Caco-2 (cell line): ENCODE data around the gene AGMAT. TPM values are rescaled to one million over a fixed set of nuclear protein-coding genes. Genes with fewer than 3 reads are reported as not detected.
"Not testable (repeated sequence)": the region's sequence is repeated elsewhere in the genome, so short reads cannot be mapped to it uniquely, and the experiment has no call there.

Experiments used
- BruUV-seq: library from RNA; stranded (reverse); fragments of 400-500 nt; replicated peaks from 2 replicates; lab custom pipeline; 2021; lab: Mats Ljungman, UMichigan
- CTCF ChIA-PET: fragments of 300-600 bp; sonication (Branson Sonifier 250); formaldehyde crosslinking; loops from one replicate; lab custom pipeline; 2022; ENCODE audit warnings: antibody characterized with exemption; lab: Charles Lee
- POLR2A ChIA-PET: fragments of 300-600 bp; sonication (Branson Sonifier 250); formaldehyde crosslinking; loops from one replicate; lab custom pipeline; 2022; ENCODE audit warnings: antibody characterized with exemption; lab: Charles Lee
- DNase-seq, 2 experiments: peaks; one replicate each; pipeline versions ENCODE4 v3.0.0 to v3.0.0-alpha.2; 2020 to 2022
- H3K27me3 ChIP-seq: replicated peaks from 2 replicates; pipeline ENCODE4 v1.6.0; 2011; ENCODE audit warnings: low read length; ENCODE audit not compliant: control insufficient read depth, insufficient read depth
- H3K36me3 ChIP-seq: 2 replicates; pipeline ENCODE4 v1.5.1; 2011; ENCODE audit warnings: low read length; ENCODE audit not compliant: control insufficient read depth, insufficient read depth
- H3K4me1 ChIP-seq: fragments of 250-450 bp; sonication (Bioruptor Pico); 2 replicates; pipeline ENCODE4 v1.5.1; 2020; ENCODE audit warnings: mild to moderate bottlenecking
- H3K4me3 ChIP-seq: 2 replicates; pipeline ENCODE4 v1.5.1; 2011; ENCODE audit warnings: low read depth, mild to moderate bottlenecking, control low read depth, low read length
- H3K9me3 ChIP-seq: fragments of 250-450 bp; sonication (Bioruptor Pico); 2 replicates; pipeline ENCODE4 v1.5.1; 2020; ENCODE audit warnings: mild to moderate bottlenecking, moderate library complexity
- H3K27ac Mint-ChIP-seq: one replicate; pipeline ENCODE4 v1.8.0; 2022; ENCODE audit warnings: mixed read lengths; ENCODE audit not compliant: unreplicated experiment
- H3K27me3 Mint-ChIP-seq: one replicate; pipeline ENCODE4 v1.8.0; 2022; ENCODE audit warnings: mixed read lengths; ENCODE audit not compliant: insufficient read depth, unreplicated experiment
- H3K36me3 Mint-ChIP-seq: one replicate; pipeline ENCODE4 v1.8.0; 2022; ENCODE audit warnings: mild to moderate bottlenecking, mixed read lengths; ENCODE audit not compliant: insufficient read depth, unreplicated experiment
- H3K4me1 Mint-ChIP-seq: one replicate; pipeline ENCODE4 v1.8.0; 2022; ENCODE audit warnings: low read depth, mixed read lengths; ENCODE audit not compliant: unreplicated experiment
- H3K4me3 Mint-ChIP-seq: one replicate; pipeline ENCODE4 v1.8.0; 2022; ENCODE audit warnings: mild to moderate bottlenecking, moderate library complexity, mixed read lengths; ENCODE audit not compliant: unreplicated experiment
- H3K9me3 Mint-ChIP-seq: one replicate; pipeline ENCODE4 v1.8.0; 2022; ENCODE audit warnings: mixed read lengths; ENCODE audit not compliant: unreplicated experiment
- intact Hi-C: fragments of 100-400 bp; cut with micrococcal nuclease; formaldehyde crosslinking; loops from one replicate; pipeline ENCODE4 v1.10.0; 2022; ENCODE audit not compliant: unreplicated experiment
- total RNA-seq: library from RNA; stranded (reverse); gene quantifications from 2 replicates; pipeline ENCODE4 v1.2.3, GENCODE V29; 2022
- TF ChIP-seq, protein P1 (sequence below), 2 experiments: fragments of 200-600 bp in 1 of 2; IDR thresholded peaks; 1 replicate in 1 of 2; 2 replicates in 1 of 2; pipeline versions ENCODE4 v1.5.1 to v1.8.0; 2011 to 2022; ENCODE audit warnings: antibody characterized with exemption in 1 of 2, control low read depth in 1 of 2, inconsistent platforms in 1 of 2, low read depth in 1 of 2, low read length in 1 of 2, mild to moderate bottlenecking in 1 of 2, moderate library complexity in 1 of 2; ENCODE audit not compliant: insufficient read depth in 1 of 2, severe bottlenecking in 1 of 2, unreplicated experiment in 1 of 2

AGMAT gene
- total RNA-seq, 1 experiment from 2014 or later = 48.3 TPM

DNA sequence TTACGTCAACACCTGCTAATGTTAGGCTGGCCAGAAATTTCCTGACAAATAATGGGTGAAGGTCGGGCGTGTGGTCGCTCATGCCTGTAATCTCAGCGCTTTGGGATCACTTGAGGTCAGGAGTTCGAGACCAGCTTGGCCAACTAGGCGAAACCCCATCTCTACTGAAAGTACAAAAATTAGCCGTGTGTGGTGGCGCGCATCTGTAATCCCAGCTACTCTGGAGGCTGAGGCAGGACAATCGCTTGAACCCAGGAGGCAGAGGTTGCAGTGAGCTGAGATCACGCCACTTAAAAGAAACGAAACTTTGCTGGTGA lies 19.1 kb upstream of the AGMAT start:
- H3K4me1 Mint-ChIP-seq, H3K27me3 ChIP-seq, DNase-seq, H3K9me3 Mint-ChIP-seq, H3K9me3 ChIP-seq, H3K4me1 ChIP-seq, H3K27me3 Mint-ChIP-seq, H3K36me3 ChIP-seq: not testable (repeated sequence)
- ChIA-PET CTCF (interaction anchor here (0.5 to 1.7 kb wide), 3 partner anchors 15 to 760 kb away, joined by 3 to 4 read pairs (median 4); no protein-coding TSS in a partner anchor), POLR2A (interaction anchor here (0.6 to 2.0 kb wide), 3 partner anchors 15 to 629 kb away, joined by 3 to 8 read pairs (median 5); partner anchors contain the start of gene DNAJC16)
- TSS peak; percentile 90 for BruUV-seq
- Mint-ChIP-seq H3K27ac (peak overlapping the region; percentile 96), H3K4me3 (peak overlapping the region; percentile 78), H3K36me3 (peaks cover 18% of the 10 kb centered on the region)
- intact Hi-C loops = loop anchor here (1.0 kb wide), 1 partner anchor 14 kb away; no protein-coding TSS in a partner anchor
- H3K4me3 ChIP-seq = peak overlapping the region; percentile 35

DNA sequence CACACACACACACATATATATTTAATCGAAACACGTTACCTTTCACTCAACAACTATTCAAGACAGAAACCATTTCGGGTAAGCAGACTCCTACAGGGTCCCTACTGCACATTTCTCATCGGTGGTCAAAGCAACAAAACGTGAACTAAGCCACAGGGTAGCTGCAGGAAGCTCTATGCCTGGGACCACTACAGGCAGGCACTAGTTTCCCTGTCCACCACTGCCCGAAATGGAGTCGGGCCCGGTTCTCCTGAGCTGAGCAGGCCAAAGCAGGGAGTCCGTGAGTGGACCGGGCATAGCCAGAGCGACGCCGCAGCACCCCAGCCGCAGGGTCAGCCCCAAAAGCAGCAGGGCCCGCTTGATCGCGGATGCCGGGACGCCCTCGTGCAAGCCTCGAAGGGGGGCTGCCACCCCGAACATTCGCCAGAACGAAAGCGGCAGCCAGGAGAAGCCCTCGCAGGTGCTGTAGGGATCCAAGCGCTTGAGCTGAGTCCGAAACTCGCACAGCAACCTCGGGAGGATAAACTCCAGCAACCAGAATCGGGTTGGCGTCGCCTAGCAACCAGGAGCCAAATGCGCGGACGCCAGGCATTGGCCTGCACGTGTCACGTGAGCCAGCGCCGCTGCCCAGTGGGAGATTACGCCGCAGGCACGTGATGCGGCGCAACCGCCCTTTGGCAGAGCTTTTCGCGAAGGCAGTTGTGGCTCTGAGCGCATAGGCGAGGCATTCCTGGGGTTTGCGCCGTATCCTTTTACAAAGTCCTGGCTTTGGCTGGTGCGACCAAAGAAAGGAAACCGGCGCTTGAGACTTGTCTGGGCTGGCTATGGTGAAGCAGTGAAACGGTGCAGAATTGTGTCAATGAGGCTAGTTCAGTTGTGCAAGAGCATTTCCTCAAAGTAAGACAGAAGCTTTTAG lies 18.5 kb upstream of the AGMAT start:
- no peaks in the 10 kb centered on the region for H3K4me1 Mint-ChIP-seq
- H3K27me3 Mint-ChIP-seq = no peaks in the 10 kb centered on the region
- peak overlapping the region; percentile 96 for H3K27ac Mint-ChIP-seq
- no peaks in the 10 kb centered on the region for H3K27me3 ChIP-seq
- H3K9me3 Mint-ChIP-seq = no peaks in the 10 kb centered on the region
- DNase-seq = peak; percentile 95
- H3K4me1 ChIP-seq = peaks cover 4% of the 10 kb centered on the region; the same call in 1 of the 2 replicates
- POLR2A ChIA-PET = interaction anchor here (0.6 to 2.0 kb wide), 10 partner anchors 9 to 628 kb away, joined by 3 to 11 read pairs (median 6); partner anchors contain the start of gene DNAJC16
- H3K9me3 ChIP-seq = no peaks in the 10 kb centered on the region
- H3K36me3 ChIP-seq = no peaks in the 10 kb centered on the region
- TF ChIP-seq, protein P1, sequence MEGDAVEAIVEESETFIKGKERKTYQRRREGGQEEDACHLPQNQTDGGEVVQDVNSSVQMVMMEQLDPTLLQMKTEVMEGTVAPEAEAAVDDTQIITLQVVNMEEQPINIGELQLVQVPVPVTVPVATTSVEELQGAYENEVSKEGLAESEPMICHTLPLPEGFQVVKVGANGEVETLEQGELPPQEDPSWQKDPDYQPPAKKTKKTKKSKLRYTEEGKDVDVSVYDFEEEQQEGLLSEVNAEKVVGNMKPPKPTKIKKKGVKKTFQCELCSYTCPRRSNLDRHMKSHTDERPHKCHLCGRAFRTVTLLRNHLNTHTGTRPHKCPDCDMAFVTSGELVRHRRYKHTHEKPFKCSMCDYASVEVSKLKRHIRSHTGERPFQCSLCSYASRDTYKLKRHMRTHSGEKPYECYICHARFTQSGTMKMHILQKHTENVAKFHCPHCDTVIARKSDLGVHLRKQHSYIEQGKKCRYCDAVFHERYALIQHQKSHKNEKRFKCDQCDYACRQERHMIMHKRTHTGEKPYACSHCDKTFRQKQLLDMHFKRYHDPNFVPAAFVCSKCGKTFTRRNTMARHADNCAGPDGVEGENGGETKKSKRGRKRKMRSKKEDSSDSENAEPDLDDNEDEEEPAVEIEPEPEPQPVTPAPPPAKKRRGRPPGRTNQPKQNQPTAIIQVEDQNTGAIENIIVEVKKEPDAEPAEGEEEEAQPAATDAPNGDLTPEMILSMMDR (IDR thresholded peaks at IDR 0.05; ENCODE audit: insufficient read depth in 1 of 2, low read depth in 1 of 2, low read length in 1 of 2, severe bottlenecking in 1 of 2, unreplicated experiment in 1 of 2) = no peak
- peak overlapping the region; percentile 50 for H3K4me3 ChIP-seq
- intact Hi-C loops = loop anchor here (1.0 kb wide), 1 partner anchor 15 kb away; no protein-coding TSS in a partner anchor
- peaks cover 18% of the 10 kb centered on the region for H3K36me3 Mint-ChIP-seq
- H3K4me3 Mint-ChIP-seq = peak overlapping the region; percentile 78
- TSS peak; percentile 79 for BruUV-seq
- CTCF ChIA-PET = interaction anchor here (0.5 to 1.7 kb wide), 4 partner anchors 15 to 761 kb away, joined by 3 to 4 read pairs (median 4); no protein-coding TSS in a partner anchor

DNA sequence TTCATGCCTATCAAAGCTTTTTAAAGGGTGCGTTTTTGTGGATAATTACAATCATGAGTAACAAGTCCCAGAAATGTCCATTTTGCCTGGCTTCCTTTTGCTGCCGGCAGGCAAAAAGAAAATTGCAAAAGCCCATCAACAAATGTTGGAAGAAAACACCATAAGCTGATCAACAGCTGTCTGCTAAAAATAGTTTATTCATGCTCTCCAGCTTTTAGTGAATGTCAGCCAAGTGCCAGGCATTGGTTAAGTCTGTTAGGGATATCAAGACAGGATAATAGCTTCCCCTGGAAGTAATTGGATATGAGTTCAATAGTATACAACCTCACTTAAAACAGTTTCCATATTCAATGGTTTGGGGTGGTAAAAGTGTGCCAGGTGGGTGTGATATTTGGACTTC lies 13.6 kb upstream of the AGMAT start:
- intact Hi-C loops = no loop called here
- BruUV-seq = no TSS peak
- Mint-ChIP-seq H3K9me3 (no peaks in the 10 kb centered on the region), H3K4me3 (no peak overlapping the region), H3K4me1 (no peaks in the 10 kb centered on the region), H3K27ac (no peak overlapping the region), H3K27me3 (no peaks in the 10 kb centered on the region), H3K36me3 (peaks cover 7% of the 10 kb centered on the region)
- DNase-seq = no peak
- H3K36me3 ChIP-seq = no peaks in the 10 kb centered on the region
- H3K9me3 ChIP-seq = no peaks in the 10 kb centered on the region
- no peaks in the 10 kb centered on the region for H3K27me3 ChIP-seq
- ChIA-PET CTCF (no interaction called here), POLR2A (interaction anchor here (0.7 to 0.9 kb wide), 2 partner anchors 18 to 375 kb away, joined by 3 to 4 read pairs; no protein-coding TSS in a partner anchor)
- TF ChIP-seq, protein P1 (IDR thresholded peaks at IDR 0.05; ENCODE audit: insufficient read depth in 1 of 2, low read depth in 1 of 2, low read length in 1 of 2, severe bottlenecking in 1 of 2, unreplicated experiment in 1 of 2) = no peak
- no peak overlapping the region for H3K4me3 ChIP-seq
- H3K4me1 ChIP-seq = no peaks in the 10 kb centered on the region; the same call in 1 of the 2 replicates
